Activated B cell treated with CpG ODN at 0.5 μM for 24 hours (primary cell): Measurements from ENCODE around the gene PLSCR3. TPM values are rescaled to one million over a fixed set of nuclear protein-coding genes. Genes with fewer than 3 reads are reported as not detected.
A peak's percentile ranks its signal among the peaks of the same experiment; 100 is the strongest.

ENCODE experiments used
- ATAC-seq: fragments of 200-7000 bp; cut with Tn5 transposase; one replicate; pipeline ENCODE4 v1.10.0; 2021; ENCODE audit warnings: low read depth, mild to moderate bottlenecking, moderate library complexity
- CTCF ChIA-PET: fragments of 350-600 bp; sonication (Branson Sonifier 250); formaldehyde crosslinking; loops from one replicate; lab custom pipeline; 2021; ENCODE audit warnings: antibody characterized with exemption; lab: Charles Lee
- POLR2A ChIA-PET: fragments of 350-600 bp; sonication (Branson Sonifier 250); formaldehyde crosslinking; loops from one replicate; lab custom pipeline; 2021; ENCODE audit warnings: antibody characterized with exemption; lab: Charles Lee
- DNase-seq: peaks from one replicate; pipeline ENCODE4 v3.0.0; 2022
- H3K27ac Mint-ChIP-seq: one replicate; pipeline ENCODE4 v1.8.0; 2020; ENCODE audit warnings: mixed read lengths
- H3K27me3 Mint-ChIP-seq: one replicate; pipeline ENCODE4 v1.8.0; 2021; ENCODE audit warnings: mixed read lengths
- H3K36me3 Mint-ChIP-seq: one replicate; pipeline ENCODE4 v1.8.0; 2021; ENCODE audit warnings: low read depth, mixed read lengths
- H3K4me1 Mint-ChIP-seq: one replicate; pipeline ENCODE4 v1.8.0; 2021; ENCODE audit warnings: mixed read lengths
- H3K4me3 Mint-ChIP-seq: one replicate; pipeline ENCODE4 v1.8.0; 2020; ENCODE audit warnings: mild to moderate bottlenecking, mixed read lengths
- H3K9me3 Mint-ChIP-seq: one replicate; pipeline ENCODE4 v1.8.0; 2020; ENCODE audit warnings: mixed read lengths
- intact Hi-C: fragments of 100-400 bp; cut with micrococcal nuclease; formaldehyde crosslinking; loops from one replicate; pipeline ENCODE4 v1.15.1; 2024
- total RNA-seq: library from RNA; stranded (reverse); gene quantifications from 2 replicates; pipeline ENCODE4 v1.2.3, GENCODE V29; 2022
- TF ChIP-seq, protein P1 (sequence below): fragments of 200-600 bp; IDR thresholded peaks from one replicate; pipeline ENCODE4 v1.8.0; 2022; ENCODE audit warnings: antibody characterized with exemption, mild to moderate bottlenecking

The PLSCR3 gene
- total RNA-seq, 1 donor from 2014 or later: 35.2 TPM

DNA sequence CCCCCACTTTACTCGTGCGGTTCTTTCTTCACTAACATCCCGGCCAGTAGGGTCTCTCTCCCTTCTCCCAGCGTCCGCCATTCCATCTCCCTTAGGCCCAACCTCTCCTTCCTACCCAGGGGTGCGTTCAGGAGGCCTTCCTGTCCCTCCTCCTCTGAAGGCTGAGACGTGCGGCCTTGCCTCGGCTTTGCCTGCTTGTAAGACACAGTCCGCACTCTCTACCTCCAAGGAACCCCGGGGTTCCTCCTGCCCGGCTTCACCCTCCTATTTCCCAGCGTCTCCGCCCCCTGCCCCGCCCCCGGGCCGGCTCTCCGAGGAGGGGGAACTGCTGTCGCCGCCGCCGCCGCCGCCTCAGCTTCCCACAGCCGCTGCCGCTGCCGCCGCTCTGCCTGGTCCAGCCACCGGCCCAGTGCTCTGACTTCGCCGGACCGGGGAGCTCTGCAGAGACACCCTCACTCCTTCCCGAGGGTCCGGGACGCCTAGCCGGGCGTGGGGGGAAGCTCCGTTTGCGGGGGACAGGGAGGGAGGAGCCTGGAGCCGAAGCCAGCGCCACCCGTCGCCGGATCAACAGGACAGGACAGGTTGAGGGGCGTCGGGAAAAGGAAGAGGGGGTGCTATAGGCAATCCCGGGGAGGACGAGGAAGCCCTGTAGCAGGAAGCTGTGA is 43.8 kb upstream of the PLSCR3 start:
- no peaks in the 10 kb centered on the region for H3K9me3 Mint-ChIP-seq
- CTCF ChIA-PET: interaction anchor here (1.2 to 2.7 kb wide), 3 partner anchors 42 to 56 kb away, joined by 3 to 10 read pairs (median 7); partner anchors contain the start of gene ZBTB4
- H3K4me1 Mint-ChIP-seq: peaks cover 52% of the 10 kb centered on the region
- no peak overlapping the region for H3K27ac Mint-ChIP-seq
- peaks cover 31% of the 10 kb centered on the region for H3K27me3 Mint-ChIP-seq
- ATAC-seq: no peak
- peak; percentile 64 for DNase-seq
- TF ChIP-seq, protein P1, sequence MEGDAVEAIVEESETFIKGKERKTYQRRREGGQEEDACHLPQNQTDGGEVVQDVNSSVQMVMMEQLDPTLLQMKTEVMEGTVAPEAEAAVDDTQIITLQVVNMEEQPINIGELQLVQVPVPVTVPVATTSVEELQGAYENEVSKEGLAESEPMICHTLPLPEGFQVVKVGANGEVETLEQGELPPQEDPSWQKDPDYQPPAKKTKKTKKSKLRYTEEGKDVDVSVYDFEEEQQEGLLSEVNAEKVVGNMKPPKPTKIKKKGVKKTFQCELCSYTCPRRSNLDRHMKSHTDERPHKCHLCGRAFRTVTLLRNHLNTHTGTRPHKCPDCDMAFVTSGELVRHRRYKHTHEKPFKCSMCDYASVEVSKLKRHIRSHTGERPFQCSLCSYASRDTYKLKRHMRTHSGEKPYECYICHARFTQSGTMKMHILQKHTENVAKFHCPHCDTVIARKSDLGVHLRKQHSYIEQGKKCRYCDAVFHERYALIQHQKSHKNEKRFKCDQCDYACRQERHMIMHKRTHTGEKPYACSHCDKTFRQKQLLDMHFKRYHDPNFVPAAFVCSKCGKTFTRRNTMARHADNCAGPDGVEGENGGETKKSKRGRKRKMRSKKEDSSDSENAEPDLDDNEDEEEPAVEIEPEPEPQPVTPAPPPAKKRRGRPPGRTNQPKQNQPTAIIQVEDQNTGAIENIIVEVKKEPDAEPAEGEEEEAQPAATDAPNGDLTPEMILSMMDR: no peak
- POLR2A ChIA-PET: interaction anchor here (0.7 to 3.9 kb wide), 9 partner anchors 9 to 249 kb away, joined by 3 to 45 read pairs (median 6); partner anchors contain the start of genes MPDU1, NEURL4, POLR2A and SLC35G6
- peak overlapping the region; percentile 58 for H3K4me3 Mint-ChIP-seq
- H3K36me3 Mint-ChIP-seq: peaks cover 4% of the 10 kb centered on the region
- intact Hi-C loops: loop anchor here (1.0 to 5.0 kb wide), 3 partner anchors 82 to 391 kb away; no protein-coding TSS in a partner anchor

DNA sequence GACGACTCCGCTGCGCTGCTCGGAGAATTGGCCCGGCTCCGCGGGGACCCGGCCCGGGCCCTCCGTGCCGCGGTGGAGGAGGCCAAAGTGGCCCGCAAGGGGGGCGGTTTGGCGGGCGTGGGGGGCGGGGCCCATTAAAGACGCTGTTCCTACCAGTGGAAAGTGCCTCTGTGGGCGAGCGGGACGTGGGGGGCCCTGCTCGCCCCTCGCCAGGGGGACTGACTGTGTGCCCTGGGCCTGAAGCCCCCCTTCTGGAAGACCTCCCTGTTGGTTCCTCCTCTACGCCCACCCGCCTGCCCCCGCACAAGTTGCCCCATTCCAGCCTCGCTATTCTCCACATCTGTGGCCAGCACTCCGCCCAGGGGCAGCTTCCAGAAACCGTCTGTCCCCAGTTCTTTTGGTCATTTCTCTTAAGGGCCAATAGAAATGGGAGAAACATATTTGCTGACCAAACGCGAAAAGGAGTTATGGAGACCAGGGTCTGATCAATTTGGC is 43.1 kb upstream of the PLSCR3 start:
- peaks cover 4% of the 10 kb centered on the region for H3K36me3 Mint-ChIP-seq
- DNase-seq (no peak), ATAC-seq (no peak)
- ChIA-PET POLR2A (interaction anchor here (1.2 to 3.9 kb wide), 14 partner anchors 8 to 249 kb away, joined by 3 to 87 read pairs (median 14); partner anchors contain the start of genes ACAP1, MPDU1, POLR2A and SENP3), CTCF (interaction anchor here (0.8 to 3.0 kb wide), 26 partner anchors 8 to 392 kb away, joined by 3 to 31 read pairs (median 6); partner anchors contain the start of genes CHRNB1, SENP3, SLC2A4 and SOX15)
- intact Hi-C loops: loop anchor here (1.0 to 5.0 kb wide), 3 partner anchors 81 to 390 kb away; no protein-coding TSS in a partner anchor
- H3K9me3 Mint-ChIP-seq: no peaks in the 10 kb centered on the region
- H3K27ac Mint-ChIP-seq: no peak overlapping the region
- H3K4me3 Mint-ChIP-seq: peak overlapping the region; percentile 58
- peaks cover 26% of the 10 kb centered on the region for H3K27me3 Mint-ChIP-seq
- peaks cover 52% of the 10 kb centered on the region for H3K4me1 Mint-ChIP-seq
- TF ChIP-seq, protein P1: no peak

DNA sequence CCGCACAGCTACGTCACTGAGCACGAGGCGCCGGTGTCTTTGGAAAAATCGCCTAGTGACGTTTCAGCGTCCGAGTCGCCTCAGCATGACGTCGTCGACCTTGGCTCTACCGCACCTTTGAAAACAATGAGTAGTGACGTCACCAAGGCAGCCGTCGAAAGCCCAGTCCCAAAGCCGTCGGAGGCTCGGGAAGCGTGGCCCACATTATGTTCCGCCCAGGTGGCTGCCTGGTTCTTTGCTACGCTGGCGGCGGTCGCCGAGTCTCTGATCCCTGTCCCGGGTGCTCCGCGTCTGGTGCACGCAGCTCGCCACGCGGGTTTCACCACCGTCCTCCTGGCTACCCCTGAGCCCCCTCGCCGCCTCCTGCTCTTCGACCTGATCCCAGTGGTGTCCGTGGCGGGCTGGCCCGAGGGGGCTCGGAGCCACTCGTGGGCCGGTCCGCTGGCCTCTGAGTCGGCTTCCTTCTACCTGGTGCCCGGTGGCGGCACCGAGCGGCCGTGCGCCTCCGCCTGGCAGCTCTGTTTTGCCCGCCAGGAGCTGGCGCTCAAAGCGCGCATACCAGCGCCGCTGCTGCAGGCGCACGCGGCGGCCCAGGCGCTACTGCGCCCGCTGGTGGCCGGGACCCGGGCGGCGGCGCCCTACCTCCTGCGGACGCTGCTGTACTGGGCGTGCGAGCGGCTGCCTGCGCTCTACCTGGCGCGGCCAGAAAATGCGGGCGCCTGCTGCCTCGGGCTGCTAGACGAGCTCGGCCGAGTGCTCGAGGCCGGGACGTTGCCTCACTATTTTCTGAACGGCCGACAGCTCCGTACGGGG is 42.4 kb upstream of the PLSCR3 start:
- DNase-seq: peak; percentile 74
- TF ChIP-seq, protein P1: no peak
- ChIA-PET CTCF (interaction anchor here (0.8 to 3.0 kb wide), 34 partner anchors 9 to 448 kb away, joined by 3 to 31 read pairs (median 4); partner anchors contain the start of genes CHRNB1, SENP3, SLC2A4 and SLC35G6), POLR2A (interaction anchor here (0.9 to 3.9 kb wide), 18 partner anchors 9 to 250 kb away, joined by 3 to 87 read pairs (median 10); partner anchors contain the start of genes ACAP1, CD68, POLR2A and SENP3)
- Mint-ChIP-seq H3K4me3 (peak overlapping the region; percentile 94), H3K4me1 (peaks cover 52% of the 10 kb centered on the region), H3K27ac (peak overlapping the region; percentile 93), H3K27me3 (peaks cover 21% of the 10 kb centered on the region), H3K9me3 (no peaks in the 10 kb centered on the region), H3K36me3 (peaks cover 4% of the 10 kb centered on the region)
- peak; percentile 53 for ATAC-seq
- intact Hi-C loops: loop anchor here (1.0 to 5.0 kb wide), 3 partner anchors 80 to 389 kb away; no protein-coding TSS in a partner anchor

DNA sequence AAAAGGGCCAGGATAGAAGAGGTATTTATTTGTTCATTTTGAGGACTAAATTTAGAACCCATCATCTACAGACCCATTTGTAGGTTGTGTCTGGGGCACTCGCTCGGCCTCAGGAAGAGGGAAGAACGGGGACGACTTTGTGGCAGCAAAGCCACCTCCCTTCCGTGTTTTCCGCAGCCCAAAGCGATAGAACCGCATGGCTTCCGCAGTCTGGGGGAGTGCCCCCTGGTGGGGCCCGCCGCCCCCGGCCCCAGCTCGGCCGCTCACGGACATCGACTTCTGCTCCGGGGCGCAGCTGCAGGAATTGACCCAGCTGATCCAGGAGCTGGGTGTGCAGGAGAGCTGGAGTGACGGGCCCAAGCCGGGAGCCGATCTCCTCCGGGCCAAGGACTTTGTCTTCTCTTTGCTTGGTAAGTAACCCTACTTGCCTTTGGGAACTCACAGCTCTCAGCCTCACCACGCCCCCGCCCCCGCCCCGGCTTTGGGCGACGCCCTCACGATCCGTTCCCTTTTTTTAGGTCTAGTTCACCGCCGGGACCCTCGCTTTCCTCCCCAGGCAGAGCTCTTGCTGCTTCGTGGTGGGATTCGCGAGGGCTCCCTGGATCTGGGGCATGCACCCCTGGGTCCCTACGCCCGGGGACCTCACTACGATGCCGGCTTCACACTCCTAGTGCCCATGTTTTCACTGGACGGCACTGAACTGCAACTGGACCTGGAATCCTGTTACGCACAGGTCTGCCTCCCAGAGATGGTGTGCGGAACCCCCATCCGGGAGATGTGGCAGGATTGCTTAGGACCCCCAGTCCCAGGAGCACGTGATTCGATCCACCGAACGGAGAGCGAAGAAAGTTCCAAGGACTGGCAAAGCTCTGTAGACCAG is 41.6 kb upstream of the PLSCR3 start:
- H3K4me1 Mint-ChIP-seq: peaks cover 51% of the 10 kb centered on the region
- POLR2A ChIA-PET: interaction anchor here (0.5 to 3.9 kb wide), 32 partner anchors 8 to 390 kb away, joined by 3 to 87 read pairs (median 6); partner anchors contain the start of genes ACAP1, CD68, CHRNB1 and MPDU1

More for the DNA sequence above, 41.6 kb upstream of the PLSCR3 start:
- DNase-seq (peak; percentile 66), ATAC-seq (peak; percentile 32)
- H3K9me3 Mint-ChIP-seq: no peaks in the 10 kb centered on the region
- intact Hi-C loops: loop anchor here (1.0 to 5.0 kb wide), 15 partner anchors 19 to 389 kb away; partner anchors contain the start of genes NEURL4, PLSCR3, POLR2A and SENP3
- peaks cover 18% of the 10 kb centered on the region for H3K27me3 Mint-ChIP-seq
- TF ChIP-seq, protein P1: no peak
- H3K27ac Mint-ChIP-seq: peak overlapping the region; percentile 93
- CTCF ChIA-PET: interaction anchor here (0.6 to 3.0 kb wide), 24 partner anchors 9 to 449 kb away, joined by 3 to 31 read pairs (median 5); partner anchors contain the start of genes CHRNB1, SENP3, SLC2A4 and SLC35G6
- peaks cover 4% of the 10 kb centered on the region for H3K36me3 Mint-ChIP-seq
- H3K4me3 Mint-ChIP-seq: peak overlapping the region; percentile 94
